Uterus (tissue), 4 donors: ENCODE results near the gene FAM43A. TPM values are rescaled to one million over a fixed set of nuclear protein-coding genes. Genes with fewer than 3 reads are reported as not detected.

Experiments used
- DNase-seq, 2 donors: peaks; one replicate each; pipeline ENCODE4 v3.0.0-alpha.2; 2019 to 2020
- H3K27ac ChIP-seq, 2 donors: fragments of 200-600 bp; sonication (generic); 1 replicate in 1 of 2; 2 replicates in 1 of 2; pipeline ENCODE4 v1.5.1; 2016 to 2018
- H3K27me3 ChIP-seq, 2 donors: fragments of 200-600 bp; sonication (generic); one replicate each; pipeline ENCODE4 v1.5.1; 2018 to 2019; ENCODE audit warnings: control low read depth in 1 of 2
- H3K36me3 ChIP-seq, 2 donors: fragments of 200-600 bp; sonication (generic); one replicate each; pipeline ENCODE4 v1.5.1; 2019; ENCODE audit warnings: control low read depth in 1 of 2
- H3K4me1 ChIP-seq, 2 donors: fragments of 200-600 bp; sonication (generic); one replicate each; pipeline ENCODE4 v1.5.1; 2018 to 2019; ENCODE audit warnings: control low read depth in 1 of 2
- H3K4me3 ChIP-seq, 2 donors: fragments of 200-600 bp; sonication (generic); 1 replicate in 1 of 2; 2 replicates in 1 of 2; pipeline ENCODE4 v1.5.1; 2018 to 2019; ENCODE audit warnings: mild to moderate bottlenecking in 1 of 2
- H3K9me3 ChIP-seq, 2 donors: fragments of 200-600 bp; sonication (generic); one replicate each; pipeline ENCODE4 v1.5.1; 2019; ENCODE audit warnings: control low read depth in 1 of 2
- CTCF ChIP-seq, 4 experiments: fragments of 200-600 bp in 2 of 4; fragments of 450-650 bp in 2 of 4; sonication (generic) in 2 of 4; IDR thresholded peaks; one replicate each; pipeline ENCODE4 v1.5.1; 2016 to 2019; ENCODE audit warnings: antibody characterized with exemption in 4 of 4, mild to moderate bottlenecking in 2 of 4, moderate library complexity in 1 of 4
- POLR2A ChIP-seq, 2 donors: fragments of 450-650 bp; IDR thresholded peaks; one replicate each; pipeline ENCODE4 v1.6.1; 2016; ENCODE audit warnings: antibody characterized with exemption in 2 of 2, mild to moderate bottlenecking in 1 of 2, moderate library complexity in 1 of 2
- intact Hi-C: fragments of 100-400 bp; cut with DNase I; formaldehyde crosslinking; loops from one replicate; pipeline ENCODE4 v1.15.1; 2023; ENCODE audit warnings: low total_unique reads
- total RNA-seq, 4 donors: library from RNA; depleted of rRNA in 3 of 4; stranded (reverse); fragments of >200 nt in 3 of 4; gene quantifications; one replicate each; pipeline versions ENCODE4 v1.1.0 to v1.2.4, GENCODE V29; 2014 to 2023
- donor health status: DM: yes; HTN: yes; CAD: no.

The FAM43A gene
- total RNA-seq, 4 donors from 2014 or later = 12.9 to 25.2 (median 19.3) TPM

DNA sequence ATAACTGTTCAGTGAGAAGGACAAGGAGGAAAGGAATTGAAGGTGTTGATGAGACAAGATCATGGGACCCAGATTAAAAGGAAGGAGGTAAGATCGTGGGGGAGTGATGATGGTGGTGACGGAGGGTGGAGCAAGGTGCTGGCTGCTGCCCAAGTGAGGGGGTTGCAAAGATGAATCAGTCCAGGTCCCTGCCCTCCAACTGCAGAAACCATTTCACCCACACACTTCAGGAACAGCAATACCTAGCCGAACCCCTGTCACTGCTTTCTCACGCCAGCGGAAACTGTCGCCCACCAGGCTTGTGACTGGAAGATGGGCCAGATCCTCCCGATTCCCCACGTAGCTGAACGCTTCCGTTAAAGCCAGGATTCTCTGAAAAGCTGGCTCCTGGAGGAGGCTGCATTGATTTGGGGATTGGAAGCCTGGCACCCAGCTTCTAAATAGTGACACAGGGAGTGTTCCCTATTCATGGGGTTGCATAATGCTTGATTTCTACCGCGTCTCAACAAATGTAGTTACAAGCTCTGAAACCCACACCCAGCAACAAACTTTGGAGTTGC lies 10.5 kb upstream of the FAM43A start:
- intact Hi-C loops = no loop called here
- Histone ChIP-seq H3K9me3 (no peaks in the 10 kb centered on the region), H3K4me1 (peaks cover 6 to 7% of the 10 kb centered on the region in 2 donors), H3K36me3 (no peaks in the 10 kb centered on the region), H3K27me3 (no peaks in the 10 kb centered on the region), H3K4me3 (no peak overlapping the region), H3K27ac (no peak overlapping the region)
- no peak for DNase-seq
- TF ChIP-seq CTCF (IDR thresholded peaks at IDR 0.05) (no peak), POLR2A (IDR thresholded peaks at IDR 0.05) (no peak)

DNA sequence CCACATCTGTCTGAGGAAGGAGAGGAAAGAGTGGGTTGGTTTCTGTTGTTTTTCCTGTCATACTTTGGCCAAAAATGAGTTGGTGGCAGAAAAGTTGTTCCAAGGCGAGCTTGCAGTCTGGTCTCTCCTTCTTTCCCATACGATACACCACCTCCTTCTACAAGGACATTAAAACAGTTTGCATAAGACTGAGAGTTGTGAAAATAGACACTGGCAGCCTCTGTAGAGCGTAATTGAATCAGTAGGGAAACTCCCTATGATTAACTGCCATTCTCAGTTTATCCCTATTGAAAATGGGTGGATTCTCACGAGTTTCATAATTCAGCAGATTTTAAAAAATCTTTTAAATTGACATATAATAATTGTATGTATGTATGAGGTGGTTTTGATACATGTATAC lies 10.0 kb upstream of the FAM43A start:
- intact Hi-C loops = no loop called here
- H3K9me3 ChIP-seq = no peaks in the 10 kb centered on the region
- no peak for TF ChIP-seq CTCF (IDR thresholded peaks at IDR 0.05)

GRCh38 chr3:194676471-194676870 lies 9.2 kb upstream of the FAM43A start:
- Histone ChIP-seq H3K9me3 (no peaks in the 10 kb centered on the region), H3K4me1 (no peaks in the 10 kb centered on the region), H3K27me3 (no peaks in the 10 kb centered on the region), H3K27ac (no peak overlapping the region), H3K36me3 (no peaks in the 10 kb centered on the region), H3K4me3 (no peak overlapping the region)
- TF ChIP-seq CTCF (IDR thresholded peaks at IDR 0.05) (no peak), POLR2A (IDR thresholded peaks at IDR 0.05) (no peak)
- intact Hi-C loops = no loop called here
- no peak for DNase-seq

More for the DNA sequence above, 10.0 kb upstream of the FAM43A start:
- Histone ChIP-seq H3K36me3 (no peaks in the 10 kb centered on the region), H3K4me1 (peaks cover 6 to 7% of the 10 kb centered on the region in 2 donors), H3K4me3 (no peak overlapping the region), H3K27ac (no peak overlapping the region), H3K27me3 (no peaks in the 10 kb centered on the region)
- DNase-seq = no peak

- intact Hi-C loops = loop anchor here (5.0 kb wide), 2 partner anchors 426 to 581 kb away; no protein-coding TSS in a partner anchor
- no peak for DNase-seq
- TF ChIP-seq CTCF (IDR thresholded peaks at IDR 0.05) (no peak), POLR2A (IDR thresholded peaks at IDR 0.05) (no peak)
Observed at GRCh38 chr3:194680888-194681615, 4.6 kb upstream of the FAM43A start.

DNA sequence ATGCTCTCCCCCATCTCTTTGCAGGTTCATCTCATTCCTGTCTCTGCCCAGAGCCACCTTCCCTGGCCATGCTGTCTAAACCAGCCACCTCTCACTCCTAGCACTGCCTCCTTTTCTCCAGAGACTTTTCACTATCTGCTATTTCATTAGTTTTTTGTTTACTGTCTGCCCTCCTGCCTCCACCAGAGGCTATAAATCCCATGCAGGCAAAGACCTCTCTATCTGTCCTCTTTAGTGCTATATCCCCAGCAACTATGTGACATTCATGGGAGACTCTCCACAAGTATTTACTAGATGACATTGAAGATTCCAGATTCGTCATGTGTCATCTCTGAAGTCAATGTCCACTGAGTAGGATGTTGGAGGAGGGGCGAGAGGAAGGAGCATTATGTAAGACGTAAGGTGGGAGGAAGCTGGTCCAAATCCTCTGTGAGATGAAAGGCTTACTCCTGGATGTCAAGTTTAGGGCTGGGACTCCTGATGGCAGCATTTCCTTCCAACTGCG lies 3.4 kb upstream of the FAM43A start:
- TF ChIP-seq POLR2A (IDR thresholded peaks at IDR 0.05) = no peak
- no peak for TF ChIP-seq CTCF (IDR thresholded peaks at IDR 0.05)
- no peak for DNase-seq
- H3K36me3 ChIP-seq = no peaks in the 10 kb centered on the region
- intact Hi-C loops = loop anchor here (5.0 kb wide), 2 partner anchors 425 to 580 kb away; no protein-coding TSS in a partner anchor
- no peaks in the 10 kb centered on the region for H3K9me3 ChIP-seq
- peaks cover 0 to 5% of the 10 kb centered on the region in 2 donors for H3K4me1 ChIP-seq
- no peaks in the 10 kb centered on the region for H3K27me3 ChIP-seq
- no peak overlapping the region for H3K4me3 ChIP-seq
- no peak overlapping the region for H3K27ac ChIP-seq

More at GRCh38 chr3:194680888-194681615, 4.6 kb upstream of the FAM43A start:
- H3K27ac ChIP-seq = no peak overlapping the region
- H3K4me3 ChIP-seq = no peak overlapping the region
- H3K36me3 ChIP-seq = no peaks in the 10 kb centered on the region
- peaks cover 0 to 5% of the 10 kb centered on the region in 2 donors for H3K4me1 ChIP-seq
- H3K27me3 ChIP-seq = no peaks in the 10 kb centered on the region
- H3K9me3 ChIP-seq = no peaks in the 10 kb centered on the region
